ENCODE measurements around the gene TJAP1.

DNA sequence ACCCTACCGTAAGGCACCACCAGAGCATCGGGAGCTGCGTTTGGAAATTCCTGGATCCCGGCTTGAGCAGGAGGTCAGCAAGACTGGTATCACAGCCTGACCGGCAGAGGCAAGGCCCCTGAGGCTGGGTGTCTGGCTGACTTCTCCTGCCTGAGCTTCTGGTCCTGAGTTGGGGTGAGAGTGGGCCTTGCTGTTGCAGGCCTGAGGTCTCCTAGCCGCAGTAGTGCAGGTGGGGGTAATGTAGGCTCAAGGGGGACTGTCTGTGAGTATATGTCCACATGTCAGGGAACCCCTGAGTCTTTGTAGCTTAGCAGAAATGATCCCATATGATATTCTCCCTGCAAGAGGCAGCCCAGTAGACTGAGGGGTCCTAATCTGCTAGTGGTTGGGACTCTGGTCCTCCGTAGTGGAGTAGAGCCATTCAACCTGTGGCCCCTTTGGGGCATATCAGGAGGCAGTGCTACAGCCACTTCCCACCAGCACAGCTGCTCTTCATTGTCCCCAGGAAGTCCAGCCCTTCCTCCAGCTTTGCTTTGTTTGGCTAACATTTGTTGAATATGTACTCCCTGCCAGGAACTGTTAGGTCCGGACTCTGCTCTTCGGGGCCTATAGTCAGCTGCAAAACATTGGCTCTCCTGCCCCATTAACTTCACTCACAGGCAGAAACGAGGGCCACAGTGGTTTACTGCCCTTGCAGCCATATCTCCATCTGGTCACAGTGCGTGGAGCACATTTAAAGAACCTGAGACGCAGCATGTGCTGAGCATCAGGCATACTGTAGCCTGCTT, 21.9 kb downstream of the TJAP1 start:
- TF ChIP-seq, protein P1, sequence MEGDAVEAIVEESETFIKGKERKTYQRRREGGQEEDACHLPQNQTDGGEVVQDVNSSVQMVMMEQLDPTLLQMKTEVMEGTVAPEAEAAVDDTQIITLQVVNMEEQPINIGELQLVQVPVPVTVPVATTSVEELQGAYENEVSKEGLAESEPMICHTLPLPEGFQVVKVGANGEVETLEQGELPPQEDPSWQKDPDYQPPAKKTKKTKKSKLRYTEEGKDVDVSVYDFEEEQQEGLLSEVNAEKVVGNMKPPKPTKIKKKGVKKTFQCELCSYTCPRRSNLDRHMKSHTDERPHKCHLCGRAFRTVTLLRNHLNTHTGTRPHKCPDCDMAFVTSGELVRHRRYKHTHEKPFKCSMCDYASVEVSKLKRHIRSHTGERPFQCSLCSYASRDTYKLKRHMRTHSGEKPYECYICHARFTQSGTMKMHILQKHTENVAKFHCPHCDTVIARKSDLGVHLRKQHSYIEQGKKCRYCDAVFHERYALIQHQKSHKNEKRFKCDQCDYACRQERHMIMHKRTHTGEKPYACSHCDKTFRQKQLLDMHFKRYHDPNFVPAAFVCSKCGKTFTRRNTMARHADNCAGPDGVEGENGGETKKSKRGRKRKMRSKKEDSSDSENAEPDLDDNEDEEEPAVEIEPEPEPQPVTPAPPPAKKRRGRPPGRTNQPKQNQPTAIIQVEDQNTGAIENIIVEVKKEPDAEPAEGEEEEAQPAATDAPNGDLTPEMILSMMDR (IDR thresholded peaks at IDR 0.05; ENCODE audit: poor library complexity) = no peak
- TF ChIP-seq EZH2 (IDR thresholded peaks at IDR 0.05; ENCODE audit: borderline replicate concordance) (no peak), EZH2phosphoT487 (IDR thresholded peaks at IDR 0.05; ENCODE audit: low read depth, severe bottlenecking, unreplicated experiment) (no peak)

All from hepatocyte (in vitro differentiated cells).